H9 (cell line): ENCODE measurements around the gene NHLH1. TPM values are rescaled to one million over a fixed set of nuclear protein-coding genes. Genes with fewer than 3 reads are reported as not detected.

Source experiments
- DNase-seq: peaks from one replicate; pipeline ENCODE4 v3.0.0-alpha.2; 2017
- H2AFZ ChIP-seq: one replicate; pipeline ENCODE4 v1.6.1; 2013; ENCODE audit warnings: mild to moderate bottlenecking, low read length, control low read depth, moderate library complexity
- H2AK5ac ChIP-seq: 2 replicates; pipeline ENCODE4 v1.6.1; 2013; ENCODE audit warnings: low read length, control low read depth, mixed read lengths; ENCODE audit not compliant: insufficient read length
- H2BK120ac ChIP-seq: one replicate; pipeline ENCODE4 v1.6.1; 2013; ENCODE audit warnings: low read depth, mild to moderate bottlenecking, low read length, control low read depth, inconsistent platforms; ENCODE audit not compliant: poor library complexity, severe bottlenecking
- H2BK12ac ChIP-seq: 2 replicates; pipeline ENCODE4 v1.6.1; 2013; ENCODE audit warnings: low read length, control low read depth, mixed read lengths, low read depth; ENCODE audit not compliant: insufficient read length
- H2BK15ac ChIP-seq: 2 replicates; pipeline ENCODE4 v1.6.1; 2013; ENCODE audit warnings: low read depth, low read length, control low read depth
- H2BK20ac ChIP-seq: one replicate; pipeline ENCODE4 v1.6.1; 2013; ENCODE audit warnings: low read depth, mild to moderate bottlenecking, low read length, control low read depth, inconsistent platforms; ENCODE audit not compliant: poor library complexity, severe bottlenecking
- H2BK5ac ChIP-seq: 2 replicates; pipeline ENCODE4 v1.6.1; 2013; ENCODE audit warnings: low read length, control low read depth, mixed read lengths; ENCODE audit not compliant: insufficient read length
- H3K14ac ChIP-seq: 2 replicates; pipeline ENCODE4 v1.6.1; 2013; ENCODE audit warnings: low read length, control low read depth; ENCODE audit not compliant: insufficient read depth
- H3K18ac ChIP-seq: 2 replicates; pipeline ENCODE4 v1.6.1; 2013; ENCODE audit warnings: low read depth, mild to moderate bottlenecking, mixed read lengths, low read length, control low read depth; ENCODE audit not compliant: insufficient read length
- H3K23ac ChIP-seq: 2 replicates; pipeline ENCODE4 v1.6.1; 2013; ENCODE audit warnings: low read length, control low read depth, mixed read lengths, low read depth; ENCODE audit not compliant: insufficient read length
- H3K23me2 ChIP-seq: 2 replicates; pipeline ENCODE4 v1.6.1; 2013; ENCODE audit warnings: low read depth, mild to moderate bottlenecking, mixed read lengths, low read length, control low read depth; ENCODE audit not compliant: insufficient read length, poor library complexity, severe bottlenecking
- H3K27ac ChIP-seq: 2 replicates; pipeline ENCODE4 v1.5.1; 2013; ENCODE audit warnings: low read length, control low read depth, mixed read lengths, low read depth; ENCODE audit not compliant: insufficient read length
- H3K27me3 ChIP-seq: 2 replicates; pipeline ENCODE4 v1.6.1; 2013; ENCODE audit warnings: low read length, control low read depth, inconsistent platforms; ENCODE audit not compliant: insufficient read depth
- H3K4ac ChIP-seq: 2 replicates; pipeline ENCODE4 v1.6.1; 2013; ENCODE audit warnings: low read depth, mild to moderate bottlenecking, control low read depth, inconsistent platforms, low read length, moderate library complexity
- H3K4me1 ChIP-seq: 2 replicates; pipeline ENCODE4 v1.6.1; 2013; ENCODE audit warnings: low read length, control low read depth, inconsistent platforms; ENCODE audit not compliant: insufficient read depth
- H3K4me2 ChIP-seq: 2 replicates; pipeline ENCODE4 v1.6.1; 2013; ENCODE audit warnings: low read length, control low read depth, mixed read lengths; ENCODE audit not compliant: insufficient read length, insufficient read depth
- H3K56ac ChIP-seq: 2 replicates; pipeline ENCODE4 v1.6.1; 2013; ENCODE audit warnings: low read depth, mild to moderate bottlenecking, mixed read lengths, low read length, control low read depth; ENCODE audit not compliant: insufficient read length
- H3K79me1 ChIP-seq: 2 replicates; pipeline ENCODE4 v1.6.1; 2013; ENCODE audit warnings: low read depth, mild to moderate bottlenecking, moderate library complexity, low read length, control low read depth, inconsistent platforms; ENCODE audit not compliant: insufficient read depth, poor library complexity, severe bottlenecking
- H3K79me2 ChIP-seq: 2 replicates; pipeline ENCODE4 v1.6.1; 2013; ENCODE audit warnings: low read length, control low read depth, inconsistent platforms; ENCODE audit not compliant: insufficient read depth
- H3K9ac ChIP-seq: 2 replicates; pipeline ENCODE4 v1.6.1; 2013; ENCODE audit warnings: low read length, control low read depth, mixed read lengths; ENCODE audit not compliant: insufficient read length; ENCODE audit errors: extremely low read depth
- H3K9me3 ChIP-seq: one replicate; pipeline ENCODE4 v1.6.1; 2013; ENCODE audit warnings: low read depth, low read length, inconsistent platforms; ENCODE audit not compliant: control insufficient read depth
- H3T11ph ChIP-seq: one replicate; pipeline ENCODE4 v1.6.1; 2013; ENCODE audit warnings: mild to moderate bottlenecking, low read length, control low read depth, inconsistent platforms
- H4K20me1 ChIP-seq: one replicate; pipeline ENCODE4 v1.6.1; 2013; ENCODE audit not compliant: control insufficient read depth, insufficient read length, insufficient read depth
- H4K5ac ChIP-seq: 2 replicates; pipeline ENCODE4 v1.6.1; 2013; ENCODE audit warnings: low read depth, mild to moderate bottlenecking, mixed read lengths, low read length, control low read depth; ENCODE audit not compliant: insufficient read length
- H4K8ac ChIP-seq: replicated peaks from 2 replicates; pipeline ENCODE4 v1.6.1; 2013; ENCODE audit warnings: low read length, control low read depth, mixed read lengths, low read depth; ENCODE audit not compliant: insufficient read length
- H4K91ac ChIP-seq: 2 replicates; pipeline ENCODE4 v1.6.1; 2013; ENCODE audit warnings: low read depth, mild to moderate bottlenecking, moderate library complexity, mixed read lengths, low read length, control low read depth; ENCODE audit not compliant: insufficient read length
- H3K27ac Mint-ChIP-seq, 3 experiments: 2 replicates in 2 of 3; 3 replicates in 1 of 3; pipeline ENCODE4 v1.8.0; 2020 to 2021; ENCODE audit warnings: mixed read lengths in 3 of 3, mild to moderate bottlenecking in 1 of 3, moderate library complexity in 1 of 3
- H3K27me3 Mint-ChIP-seq: 2 replicates; pipeline ENCODE4 v1.8.0; 2021; ENCODE audit warnings: low read depth, mild to moderate bottlenecking, moderate library complexity, mixed read lengths
- H3K36me3 Mint-ChIP-seq, 3 experiments: 2 replicates in 2 of 3; 3 replicates in 1 of 3; pipeline ENCODE4 v1.8.0; 2020 to 2021; ENCODE audit warnings: low read depth in 3 of 3, mixed read lengths in 3 of 3; ENCODE audit not compliant: insufficient read depth in 1 of 3
- H3K4me1 Mint-ChIP-seq, 2 experiments: 2 replicates each; pipeline ENCODE4 v1.8.0; 2020; ENCODE audit warnings: mixed read lengths in 2 of 2
- H3K4me3 Mint-ChIP-seq, 2 experiments: 2 replicates in 1 of 2; 3 replicates in 1 of 2; pipeline ENCODE4 v1.8.0; 2020 to 2021; ENCODE audit warnings: mild to moderate bottlenecking in 2 of 2, mixed read lengths in 2 of 2, moderate library complexity in 1 of 2
- H3K9me3 Mint-ChIP-seq, 2 experiments: 2 replicates in 1 of 2; 3 replicates in 1 of 2; pipeline ENCODE4 v1.8.0; 2020; ENCODE audit warnings: mild to moderate bottlenecking in 2 of 2, mixed read lengths in 2 of 2, moderate library complexity in 1 of 2
- WGBS: extraction: QIAGEN DNeasy Blood & Tissue Kit; methylation state at CpG from one replicate; pipeline ENCODE4 v1.1.7; 2013; ENCODE audit warnings: missing lambda C conversion rate, low lambda C conversion rate, mixed read lengths; ENCODE audit not compliant: insufficient read length; ENCODE audit errors: extremely low coverage; 5-methylcytosine and 5-hydroxymethylcytosine counted together
- total RNA-seq: library from RNA; stranded (reverse); gene quantifications from 2 replicates; pipeline ENCODE4 v1.2.1, GENCODE V29; 2021
- TF ChIP-seq, protein P1 (sequence below): fragments of 200-600 bp; sonication (generic); conservative IDR thresholded peaks from 3 replicates; pipeline ENCODE4 v1.8.0; 2021; ENCODE audit warnings: antibody characterized with exemption, mild to moderate bottlenecking

NHLH1 gene
- total RNA-seq, 1 experiment from 2014 or later = 1.5 TPM

DNA sequence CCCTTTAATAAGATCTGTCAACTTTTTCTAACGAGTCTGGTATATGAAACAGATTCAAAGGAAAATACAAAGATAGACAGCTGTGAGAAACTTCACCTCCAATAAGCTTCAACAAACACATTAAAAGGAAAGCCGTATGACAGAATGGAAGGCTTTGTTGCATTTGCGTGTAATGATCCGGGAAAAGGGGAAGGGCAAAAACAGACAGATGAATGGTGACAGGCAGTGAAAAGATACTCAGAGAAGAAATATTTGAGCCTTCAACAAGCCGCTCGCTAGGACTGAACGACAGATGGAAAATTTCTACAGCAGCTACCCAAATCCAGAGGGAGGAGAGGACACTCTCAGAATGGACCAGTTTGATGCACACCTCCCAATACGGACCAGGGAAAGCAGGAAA, 38.7 kb upstream of the NHLH1 start:
- H3K4ac ChIP-seq = no peak overlapping the region
- no peak for DNase-seq
- H3K14ac ChIP-seq = no peak overlapping the region
- no peak overlapping the region for H4K91ac ChIP-seq
- H3K56ac ChIP-seq = no peak overlapping the region
- Mint-ChIP-seq H3K9me3 (no peaks in the 10 kb centered on the region), H3K4me1 (no peaks in the 10 kb centered on the region), H3K4me3 (no peak overlapping the region), H3K27me3 (no peaks in the 10 kb centered on the region), H3K36me3 (peaks cover 27 to 78% (median 71%) of the 10 kb centered on the region in 3 experiments; a peak in 6 of 7 replicates), H3K27ac (no peak overlapping the region; a peak in 1 of 7 replicates)
- H3K9me3 ChIP-seq = no peaks in the 10 kb centered on the region
- no peak overlapping the region for H2BK5ac ChIP-seq
- H3K18ac ChIP-seq = no peak overlapping the region
- no peak overlapping the region for H3K4me2 ChIP-seq
- no peaks in the 10 kb centered on the region for H3K79me1 ChIP-seq
- H3K4me1 ChIP-seq = no peaks in the 10 kb centered on the region
- no peak overlapping the region for H3K9ac ChIP-seq
- no peaks in the 10 kb centered on the region for H3K27me3 ChIP-seq
- no peak overlapping the region for H2AK5ac ChIP-seq
- no peak overlapping the region for H2BK12ac ChIP-seq
- no peak overlapping the region for H4K5ac ChIP-seq
- H3K23me2 ChIP-seq = no peaks in the 10 kb centered on the region
- WGBS = no CpG with 5 or more reads among the region's 8 CpGs
- H2BK15ac ChIP-seq = no peak overlapping the region
- no peak overlapping the region for H2BK20ac ChIP-seq
- H4K20me1 ChIP-seq = no peaks in the 10 kb centered on the region
- no peaks in the 10 kb centered on the region for H3K79me2 ChIP-seq
- H2BK120ac ChIP-seq = no peak overlapping the region
- no peak overlapping the region for H3K27ac ChIP-seq
- TF ChIP-seq, protein P1, sequence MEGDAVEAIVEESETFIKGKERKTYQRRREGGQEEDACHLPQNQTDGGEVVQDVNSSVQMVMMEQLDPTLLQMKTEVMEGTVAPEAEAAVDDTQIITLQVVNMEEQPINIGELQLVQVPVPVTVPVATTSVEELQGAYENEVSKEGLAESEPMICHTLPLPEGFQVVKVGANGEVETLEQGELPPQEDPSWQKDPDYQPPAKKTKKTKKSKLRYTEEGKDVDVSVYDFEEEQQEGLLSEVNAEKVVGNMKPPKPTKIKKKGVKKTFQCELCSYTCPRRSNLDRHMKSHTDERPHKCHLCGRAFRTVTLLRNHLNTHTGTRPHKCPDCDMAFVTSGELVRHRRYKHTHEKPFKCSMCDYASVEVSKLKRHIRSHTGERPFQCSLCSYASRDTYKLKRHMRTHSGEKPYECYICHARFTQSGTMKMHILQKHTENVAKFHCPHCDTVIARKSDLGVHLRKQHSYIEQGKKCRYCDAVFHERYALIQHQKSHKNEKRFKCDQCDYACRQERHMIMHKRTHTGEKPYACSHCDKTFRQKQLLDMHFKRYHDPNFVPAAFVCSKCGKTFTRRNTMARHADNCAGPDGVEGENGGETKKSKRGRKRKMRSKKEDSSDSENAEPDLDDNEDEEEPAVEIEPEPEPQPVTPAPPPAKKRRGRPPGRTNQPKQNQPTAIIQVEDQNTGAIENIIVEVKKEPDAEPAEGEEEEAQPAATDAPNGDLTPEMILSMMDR = no peak
- no peak overlapping the region for H3K23ac ChIP-seq
- H2AFZ ChIP-seq = no peak overlapping the region
- H4K8ac ChIP-seq = no peak overlapping the region
- no peak overlapping the region for H3T11ph ChIP-seq
